Muscle of arm (tissue), 14 donors: Measurements from ENCODE around the gene FCRL2. TPM values are rescaled to one million over a fixed set of nuclear protein-coding genes. Genes with fewer than 3 reads are reported as not detected.

Experiments used
- DNase-seq: peaks from one replicate; pipeline ENCODE4 v3.0.0-alpha.2; 2013
- long read RNA-seq, 11 donors: transcript quantifications; one replicate each; lab custom pipeline, GENCODE V29; 2026
- polyA plus RNA-seq, 12 donors: library from polyadenylated mRNA; unstranded; fragments of 120-200 nt; gene quantifications; one replicate each; pipeline ENCODE4 v1.2.1, GENCODE V29; 2013; ENCODE audit not compliant: insufficient read length in 12 of 12

The FCRL2 gene, protein sequence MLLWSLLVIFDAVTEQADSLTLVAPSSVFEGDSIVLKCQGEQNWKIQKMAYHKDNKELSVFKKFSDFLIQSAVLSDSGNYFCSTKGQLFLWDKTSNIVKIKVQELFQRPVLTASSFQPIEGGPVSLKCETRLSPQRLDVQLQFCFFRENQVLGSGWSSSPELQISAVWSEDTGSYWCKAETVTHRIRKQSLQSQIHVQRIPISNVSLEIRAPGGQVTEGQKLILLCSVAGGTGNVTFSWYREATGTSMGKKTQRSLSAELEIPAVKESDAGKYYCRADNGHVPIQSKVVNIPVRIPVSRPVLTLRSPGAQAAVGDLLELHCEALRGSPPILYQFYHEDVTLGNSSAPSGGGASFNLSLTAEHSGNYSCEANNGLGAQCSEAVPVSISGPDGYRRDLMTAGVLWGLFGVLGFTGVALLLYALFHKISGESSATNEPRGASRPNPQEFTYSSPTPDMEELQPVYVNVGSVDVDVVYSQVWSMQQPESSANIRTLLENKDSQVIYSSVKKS
- polyA plus RNA-seq = under 1 TPM in 3 of 12 donors, not detected in 9; 0.11 to 0.54 (median 0.24) TPM
- long read RNA-seq, donor 1 = 0 reads
- long read RNA-seq, donor 2 = 0 reads
- long read RNA-seq, donor 3 = 0 reads
- long read RNA-seq, donor 4 = 0 reads
- long read RNA-seq, donor 5 = 0 reads
- long read RNA-seq, donor 6 = 0 reads
- long read RNA-seq, donor 7 = 0 reads
- long read RNA-seq, donor 8 = 0 reads
- long read RNA-seq, donor 9 = 0 reads
- long read RNA-seq, donor 10 = 0 reads
- long read RNA-seq, donor 11 = 0 reads

- DNase-seq = no peak
Measured at GRCh38 chr1:157776971-157777391, at the start of gene FCRL2. Gene FCRL2, minus strand, starts transcription at chr1:157777132. Its CDS starts 59 bp downstream, at chr1:157777073.

DNA sequence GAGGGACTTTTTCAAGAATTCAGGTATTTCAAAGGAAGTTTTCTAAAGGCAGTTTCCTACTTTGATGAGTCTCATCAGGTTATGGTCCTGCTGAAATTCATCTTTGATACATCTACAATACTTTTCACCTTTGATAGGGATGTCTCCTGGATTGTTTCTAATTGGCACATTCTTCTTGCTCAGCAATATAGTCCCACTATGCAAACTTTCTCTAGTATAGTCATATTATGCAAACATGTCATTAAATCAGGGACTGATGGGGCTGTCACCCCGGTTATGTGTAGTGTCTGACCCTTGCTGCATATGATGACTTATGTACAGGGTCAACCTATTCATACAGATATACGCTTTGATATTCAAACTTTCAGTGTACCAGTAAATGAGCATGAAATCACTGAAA, 43.4 kb upstream of the FCRL2 start:
- no peak for DNase-seq

GRCh38 chr1:157819896-157820295, 43.0 kb upstream of the FCRL2 start, which contains the start of gene FCRL1:
Gene FCRL1, minus strand, starts transcription at chr1:157820120. Its CDS starts 83 bp downstream, at chr1:157820037.
- no peak for DNase-seq

GRCh38 chr1:157819215-157819614, 42.3 kb upstream of the FCRL2 start:
- no peak for DNase-seq

DNA sequence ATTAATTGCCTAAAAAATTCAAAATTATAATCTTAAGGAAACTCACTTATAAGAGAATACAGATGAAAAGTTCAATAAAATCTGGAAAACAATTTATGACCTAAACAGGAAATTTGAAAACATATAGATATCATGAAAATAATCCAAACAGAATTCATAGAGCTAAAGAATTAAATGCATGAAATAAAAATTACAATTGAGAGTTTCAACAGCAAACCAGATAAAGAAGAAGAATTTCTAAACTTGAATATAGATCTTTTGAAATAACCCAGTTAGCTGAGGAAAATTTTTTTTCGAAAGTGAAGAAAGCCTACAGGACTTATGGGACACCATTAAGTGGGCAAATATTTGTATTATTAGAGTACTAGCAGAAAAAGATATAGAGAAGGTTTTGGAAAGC, 36.3 kb upstream of the FCRL2 start:
- DNase-seq = no peak

DNA sequence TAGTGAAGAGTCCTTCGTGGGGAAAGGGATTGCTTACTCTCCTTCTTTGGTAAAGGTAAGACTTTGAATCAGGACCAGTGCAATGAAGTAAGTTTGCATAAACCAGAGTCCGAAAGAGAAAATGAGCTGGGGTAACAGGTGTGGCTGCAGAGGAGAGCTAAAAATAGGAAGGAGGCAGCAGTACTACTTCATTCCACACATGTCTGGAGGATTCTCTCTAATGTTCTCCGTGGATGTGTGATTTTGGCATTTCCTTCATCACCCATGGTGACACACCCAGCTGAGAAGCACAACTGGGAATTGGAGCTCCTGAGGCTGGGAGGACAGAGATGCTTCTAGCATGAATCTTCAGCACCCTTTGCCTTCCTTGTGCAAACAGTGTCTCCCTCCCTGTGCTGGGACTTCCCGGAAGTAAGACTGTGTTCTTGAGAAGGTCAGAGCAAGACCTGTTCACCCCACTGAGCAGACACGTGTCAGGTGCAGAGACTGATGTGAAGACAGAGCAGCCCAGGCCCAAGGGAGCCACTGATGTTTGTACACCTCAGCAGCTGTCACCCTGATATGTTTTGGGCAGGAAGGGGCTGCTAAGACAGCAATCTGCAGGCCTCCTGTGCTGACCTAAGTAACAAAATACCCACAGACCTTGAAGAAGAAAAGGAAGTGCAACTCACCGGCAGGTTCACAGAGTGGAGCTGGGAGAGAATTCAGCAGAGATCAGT, 29.7 kb upstream of the FCRL2 start:
- no peak for DNase-seq

DNA sequence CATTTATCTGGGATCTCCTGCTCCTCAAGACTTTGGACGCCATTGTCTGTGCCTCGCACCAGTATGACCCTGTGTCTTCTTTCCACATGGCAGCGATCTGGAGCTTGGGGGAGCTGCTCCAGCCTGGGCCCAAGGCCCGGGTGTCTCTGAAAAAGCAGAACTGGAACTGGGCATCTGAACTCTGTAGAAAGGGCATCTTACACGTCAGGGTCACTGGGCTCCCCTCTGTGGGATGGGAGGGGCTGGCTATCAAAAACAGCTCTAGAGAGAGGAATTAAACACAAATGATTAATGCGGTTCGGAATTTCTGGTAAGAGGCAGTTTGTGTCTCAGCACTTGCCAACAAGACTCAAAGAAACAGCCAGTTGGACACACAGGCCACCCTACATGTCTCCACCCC, 26.9 kb upstream of the FCRL2 start:
- DNase-seq = no peak

- DNase-seq = no peak
Measured at GRCh38 chr1:157799996-157800395, 23.1 kb upstream of the FCRL2 start.

- DNase-seq = no peak
Measured at GRCh38 chr1:157798211-157798610, 21.3 kb upstream of the FCRL2 start.

DNA sequence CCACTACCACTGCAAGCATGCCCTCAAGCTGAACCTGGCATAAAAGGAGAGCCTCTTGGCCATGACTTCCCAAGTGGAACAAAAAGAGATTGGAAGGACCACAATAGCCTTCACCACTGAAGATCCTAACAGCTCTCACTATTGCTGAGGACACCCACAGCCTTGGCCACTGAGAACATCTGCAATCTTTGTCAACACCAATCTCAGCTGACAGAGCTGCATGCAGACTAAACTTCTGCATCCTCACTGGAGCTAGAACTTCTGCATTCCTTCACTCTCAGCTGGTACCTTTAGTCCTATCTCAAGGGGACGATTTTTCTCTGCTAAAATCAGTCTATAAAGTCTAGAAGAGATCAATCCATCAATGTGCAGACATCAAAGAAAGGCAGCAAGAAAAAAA, 8.3 kb upstream of the FCRL2 start:
- no peak for DNase-seq

DNA sequence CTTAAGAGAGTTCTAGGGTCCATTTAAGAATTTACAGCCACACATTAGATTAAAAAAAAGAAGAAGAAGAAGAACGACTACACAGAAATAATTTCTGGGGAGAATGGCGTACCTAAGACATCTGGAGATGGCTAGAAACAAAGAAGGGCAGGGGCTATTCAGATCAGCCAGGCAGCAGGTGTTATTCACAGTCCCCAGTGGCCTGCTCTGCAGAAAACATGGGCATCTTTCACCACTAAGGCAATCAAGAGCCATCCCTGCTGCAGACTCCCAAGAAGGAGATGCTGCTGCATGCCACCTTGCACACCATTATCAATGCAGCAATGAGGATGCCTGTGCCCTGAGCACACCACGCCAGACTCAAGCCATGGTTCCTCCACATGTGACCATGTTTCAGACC, 7.9 kb upstream of the FCRL2 start:
- DNase-seq = no peak

- DNase-seq = no peak
Measured at GRCh38 chr1:157782931-157783330, 6.0 kb upstream of the FCRL2 start.

DNA sequence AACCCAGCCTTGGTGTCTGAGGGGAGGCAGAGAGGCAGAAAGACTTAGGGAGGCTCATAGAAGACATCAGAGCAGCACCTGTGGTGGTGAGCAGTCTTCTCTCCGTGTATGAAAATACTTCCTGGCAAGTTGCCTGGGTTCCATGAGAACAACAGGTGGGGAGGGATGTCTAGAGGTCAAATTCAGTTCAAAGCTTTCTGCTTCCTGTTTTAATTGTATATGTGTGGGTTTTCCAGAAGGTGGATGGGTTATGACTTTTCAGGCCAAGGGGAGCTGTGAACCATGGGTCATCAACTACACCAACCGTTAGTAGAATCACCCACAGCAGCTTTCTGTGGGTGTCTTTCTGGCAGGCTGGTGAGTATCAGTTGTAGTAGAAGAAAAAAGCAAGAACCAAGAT, 4.1 kb upstream of the FCRL2 start:
- no peak for DNase-seq

DNA sequence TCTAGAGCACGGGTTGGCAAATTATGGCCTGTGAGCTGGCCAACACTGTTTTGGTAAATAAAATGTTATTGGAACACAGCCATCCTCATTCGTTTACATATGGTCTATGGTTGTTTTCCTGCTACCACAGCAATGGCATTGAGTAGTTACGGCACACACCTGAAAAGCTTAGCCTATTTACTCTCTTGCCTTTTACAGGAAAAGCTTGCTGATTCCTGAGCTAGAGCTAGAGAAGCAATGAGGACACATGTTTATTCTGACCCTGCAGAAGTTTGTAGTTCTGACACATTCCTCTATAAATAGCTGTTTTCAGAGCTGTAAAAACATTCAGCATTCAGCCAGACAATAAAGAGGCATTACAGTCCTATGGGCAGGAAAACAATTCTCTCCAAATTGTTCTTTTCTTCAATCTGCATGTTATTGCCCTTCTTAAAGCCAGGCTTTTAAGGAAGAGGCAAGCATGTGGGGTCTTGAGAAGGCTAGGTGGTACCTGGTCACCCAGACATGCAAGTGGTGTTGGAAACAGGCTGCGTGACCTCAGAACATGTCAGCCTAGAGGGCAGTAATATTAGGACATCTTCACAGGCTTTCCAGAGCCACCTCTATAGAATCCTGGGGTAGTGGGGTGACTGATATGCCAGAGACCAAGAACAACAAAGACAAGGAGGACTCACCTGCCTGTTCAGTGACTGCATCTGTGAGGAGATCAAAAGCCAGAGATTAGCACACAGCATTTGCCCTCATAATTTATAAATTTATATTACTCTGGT, 1.6 kb downstream of the FCRL2 start:
- no peak for DNase-seq

- DNase-seq = no peak
Measured at GRCh38 chr1:157774412-157774811, 2.5 kb downstream of the FCRL2 start.

DNA sequence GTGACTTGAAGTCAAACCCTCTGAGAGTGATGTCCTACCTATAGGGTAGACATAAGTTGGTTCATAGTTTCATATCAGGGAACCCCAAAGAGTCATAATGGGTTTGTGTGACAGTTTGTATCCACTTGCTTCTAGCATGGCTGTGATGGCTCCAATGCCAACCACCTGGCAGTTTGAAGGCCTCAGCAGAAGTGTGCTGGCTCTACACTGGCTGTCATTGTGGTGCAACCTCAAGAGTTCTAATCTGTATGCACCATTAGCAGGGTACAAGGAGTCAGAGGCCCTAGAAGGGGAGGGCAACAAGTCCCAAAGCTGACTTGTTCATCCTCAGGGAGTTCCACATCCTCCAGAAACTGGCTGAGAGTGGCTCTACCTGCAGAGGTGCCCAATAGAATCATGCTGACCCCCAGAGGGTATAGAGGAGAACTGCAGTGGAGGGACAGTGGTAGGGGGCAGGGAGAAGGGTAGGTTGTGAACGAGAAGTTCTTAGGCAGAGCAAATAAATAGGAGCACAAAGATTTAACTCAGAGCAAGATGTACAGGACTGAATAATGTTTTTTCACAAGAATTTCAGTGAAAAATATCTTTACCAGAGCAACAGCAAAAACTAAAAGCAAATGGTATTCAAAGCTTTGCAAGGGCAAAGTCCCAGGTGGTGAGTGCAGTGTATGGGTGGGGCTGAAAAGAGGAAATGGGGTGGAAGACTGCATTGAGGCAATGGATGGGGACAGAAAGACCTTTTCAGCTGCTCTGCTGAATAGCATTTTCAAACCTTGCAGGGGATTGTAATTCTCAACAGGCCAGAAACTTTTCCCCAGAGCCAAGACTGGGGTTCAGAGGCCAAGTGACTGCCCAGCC, 3.2 kb downstream of the FCRL2 start:
- no peak for DNase-seq

DNA sequence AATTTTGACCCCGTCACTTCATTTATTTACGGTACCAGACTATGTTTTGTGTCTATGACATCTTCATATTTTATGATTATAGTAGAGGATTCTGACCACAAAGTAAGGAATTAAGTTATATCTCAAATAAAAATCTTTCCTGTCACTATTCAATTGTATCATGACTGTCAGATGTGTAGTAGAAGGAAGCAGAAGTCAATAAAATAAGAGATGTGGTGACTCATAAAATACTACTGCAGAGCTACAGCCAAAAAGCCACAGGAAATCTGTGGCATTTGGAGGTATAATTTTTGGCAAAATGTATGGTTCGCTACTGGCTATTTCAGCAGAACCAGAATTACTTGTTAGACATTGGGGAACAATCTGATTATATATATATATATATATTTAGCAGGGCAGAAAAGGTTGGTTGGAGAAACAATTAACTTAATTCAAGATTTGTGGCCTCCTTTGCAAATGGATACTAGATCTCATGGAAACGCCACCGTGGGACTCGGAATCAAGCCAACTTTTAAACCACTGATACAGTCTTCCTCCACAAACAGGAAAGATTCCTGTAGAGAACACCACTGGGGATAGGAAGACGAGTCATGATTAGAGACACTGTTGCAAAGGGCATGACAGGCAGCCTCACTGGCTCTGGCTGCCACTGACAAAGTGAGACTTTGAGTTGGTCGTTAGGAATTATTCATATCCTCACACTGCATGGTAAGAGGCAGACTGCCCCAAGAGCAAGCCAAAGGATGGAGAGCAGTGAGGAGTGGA, 5.1 kb downstream of the FCRL2 start:
- DNase-seq = no peak

- no peak for DNase-seq
Measured at GRCh38 chr1:157770442-157771043, 6.4 kb downstream of the FCRL2 start.

GRCh38 chr1:157766792-157767191, 10.1 kb downstream of the FCRL2 start:
- no peak for DNase-seq
